GM21515 (cell line): ENCODE data around the gene TGFA.

Source experiments
- ATAC-seq: cut with Tn5 transposase; IDR thresholded peaks from one replicate; pipeline ENCODE4 v1.9.1; 2021; ENCODE audit not compliant: unreplicated experiment

TGFA gene

GRCh38 chr2:70499253-70499652 is 54.4 kb downstream of the TGFA start:
- ATAC-seq: no peak

- no peak for ATAC-seq
These were observed 55.1 kb downstream of the TGFA start for GRCh38 chr2:70498528-70498927.

GRCh38 chr2:70498054-70498453 is 55.6 kb downstream of the TGFA start:
- no peak for ATAC-seq

GRCh38 chr2:70496819-70497218 is 56.8 kb downstream of the TGFA start:
- no peak for ATAC-seq

- no peak for ATAC-seq
These were observed 59.2 kb downstream of the TGFA start for GRCh38 chr2:70494293-70494886.

- ATAC-seq: no peak
These were observed 63.2 kb downstream of the TGFA start for GRCh38 chr2:70490381-70490780.

- ATAC-seq: no peak
These were observed 64.5 kb downstream of the TGFA start for GRCh38 chr2:70489165-70489564.

GRCh38 chr2:70484086-70484485 is 69.5 kb downstream of the TGFA start:
- no peak for ATAC-seq

GRCh38 chr2:70482401-70482800 is 71.2 kb downstream of the TGFA start:
- no peak for ATAC-seq

- no peak for ATAC-seq
These were observed 73.2 kb downstream of the TGFA start for GRCh38 chr2:70480468-70480867.

GRCh38 chr2:70479816-70480215 is 73.8 kb downstream of the TGFA start:
- ATAC-seq: no peak

- no peak for ATAC-seq
These were observed 76.2 kb downstream of the TGFA start for GRCh38 chr2:70477441-70477844.

- no peak for ATAC-seq
These were observed 78.4 kb downstream of the TGFA start for GRCh38 chr2:70475266-70475665.

- no peak for ATAC-seq
These were observed 79.3 kb downstream of the TGFA start for GRCh38 chr2:70474256-70474848.

GRCh38 chr2:70473101-70473722 is 80.4 kb downstream of the TGFA start:
- no peak for ATAC-seq

- no peak for ATAC-seq
These were observed 81.3 kb downstream of the TGFA start for GRCh38 chr2:70472221-70472890.

- ATAC-seq: no peak
These were observed 82.5 kb downstream of the TGFA start for GRCh38 chr2:70471129-70471528.

- no peak for ATAC-seq
These were observed 83.7 kb downstream of the TGFA start for GRCh38 chr2:70469961-70470360.

- no peak for ATAC-seq
These were observed 84.2 kb downstream of the TGFA start for GRCh38 chr2:70469435-70469834.

- no peak for ATAC-seq
These were observed 84.7 kb downstream of the TGFA start for GRCh38 chr2:70468878-70469277.

- no peak for ATAC-seq
These were observed 85.5 kb downstream of the TGFA start for GRCh38 chr2:70467831-70468779.
